A673 (cell line): Measurements from ENCODE around the gene CCDC97. TPM values are rescaled to one million over a fixed set of nuclear protein-coding genes. Genes with fewer than 3 reads are reported as not detected.

ENCODE experiments used
- BruUV-seq: library from RNA; stranded (reverse); fragments of 400-500 nt; replicated peaks from 2 replicates; lab custom pipeline; 2021; lab: Mats Ljungman, UMichigan
- CTCF ChIA-PET: fragments of 300-600 bp; sonication (Branson Sonifier 250); formaldehyde crosslinking; loops from one replicate; lab custom pipeline; 2022; ENCODE audit warnings: antibody characterized with exemption; lab: Charles Lee
- POLR2A ChIA-PET: fragments of 300-600 bp; sonication (Branson Sonifier 250); formaldehyde crosslinking; loops from one replicate; lab custom pipeline; 2022; ENCODE audit warnings: antibody characterized with exemption; ENCODE audit not compliant: low non-redundant PET; lab: Charles Lee
- DNase-seq: peaks from one replicate; pipeline ENCODE4 v3.0.0-alpha.2; 2015; ENCODE audit warnings: low spot score
- H3K27ac ChIP-seq: fragments of 200-600 bp; sonication (generic); 2 replicates; pipeline ENCODE4 v1.5.1; 2016; ENCODE audit warnings: mixed run types, low read depth, mild to moderate bottlenecking, mixed read lengths, antibody characterized with exemption, low read length; ENCODE audit not compliant: poor library complexity, severe bottlenecking
- H3K27me3 ChIP-seq: fragments of 200-600 bp; sonication (generic); replicated peaks from 2 replicates; pipeline ENCODE4 v1.6.1; 2017; ENCODE audit warnings: mixed run types, low read depth, mild to moderate bottlenecking, mixed read lengths, antibody characterized with exemption, low read length; ENCODE audit not compliant: insufficient read depth, poor library complexity
- H3K36me3 ChIP-seq: fragments of 200-600 bp; sonication (generic); 2 replicates; pipeline ENCODE4 v1.6.1; 2016; ENCODE audit warnings: mixed run types, mild to moderate bottlenecking, mixed read lengths, antibody characterized with exemption, low read length; ENCODE audit not compliant: insufficient read depth, poor library complexity, severe bottlenecking
- H3K4me1 ChIP-seq: fragments of 200-600 bp; sonication (generic); 2 replicates; pipeline ENCODE4 v1.6.1; 2017; ENCODE audit warnings: mixed run types, mild to moderate bottlenecking, mixed read lengths, antibody characterized with exemption, low read length; ENCODE audit not compliant: insufficient read depth, poor library complexity, severe bottlenecking
- H3K4me3 ChIP-seq: fragments of 200-600 bp; sonication (generic); 2 replicates; pipeline ENCODE4 v1.5.1; 2016; ENCODE audit warnings: low read depth, mixed run types, mild to moderate bottlenecking, mixed read lengths, low read length; ENCODE audit not compliant: poor library complexity, severe bottlenecking
- H3K9me3 ChIP-seq: fragments of 200-600 bp; sonication (generic); 2 replicates; pipeline ENCODE4 v1.6.1; 2016; ENCODE audit warnings: mixed run types, low read depth, mild to moderate bottlenecking, mixed read lengths, antibody characterized with exemption, low read length; ENCODE audit not compliant: poor library complexity, severe bottlenecking
- CTCF ChIP-seq: fragments of 300-800, 200-600 bp; sonication (generic); conservative IDR thresholded peaks from 2 replicates; pipeline ENCODE4 v1.5.1; 2017; ENCODE audit warnings: low read depth, mild to moderate bottlenecking, antibody characterized with exemption, low read length, moderate library complexity, mixed read lengths
- EZH2 ChIP-seq: fragments of 200-600 bp; sonication (generic); IDR thresholded peaks from 2 replicates; pipeline ENCODE4 v1.6.1; 2017; ENCODE audit warnings: borderline replicate concordance, low read depth, mild to moderate bottlenecking, mixed read lengths, antibody characterized with exemption, low read length; ENCODE audit not compliant: poor library complexity, severe bottlenecking
- intact Hi-C: fragments of 100-400 bp; cut with micrococcal nuclease; formaldehyde crosslinking; loops from one replicate; pipeline ENCODE4 v1.10.0; 2022; ENCODE audit not compliant: unreplicated experiment
- total RNA-seq: library from RNA; stranded (reverse); gene quantifications from 2 replicates; pipeline ENCODE4 v1.2.3, GENCODE V29; 2021

The CCDC97 gene
- total RNA-seq, 1 experiment from 2014 or later, result 40.8 TPM

- DNase-seq, result no peak
- H3K4me3 ChIP-seq, result no peak overlapping the region
- intact Hi-C loops, result no loop called here
- peak overlapping the region; percentile 41 for H3K27ac ChIP-seq
- peaks cover 69% of the 10 kb centered on the region for H3K36me3 ChIP-seq
- H3K4me1 ChIP-seq, result peaks cover 12% of the 10 kb centered on the region
- no peaks in the 10 kb centered on the region for H3K27me3 ChIP-seq
- POLR2A ChIA-PET, result no interaction called here
- BruUV-seq, result no TSS peak
- H3K9me3 ChIP-seq, result no peaks in the 10 kb centered on the region
- CTCF ChIA-PET, result interaction anchor here (0.7 kb wide), 1 partner anchor 151 kb away, joined by 6 read pairs; no protein-coding TSS in a partner anchor
- TF ChIP-seq EZH2 (no peak), CTCF (no peak)
These were observed 3.8 kb upstream of the CCDC97 start for GRCh38 chr19:41305927-41306793.

- ChIA-PET CTCF (interaction anchor here (0.6 to 1.7 kb wide), 3 partner anchors 101 to 150 kb away, joined by 3 to 10 read pairs (median 6); no protein-coding TSS in a partner anchor), POLR2A (no interaction called here)
- no peak for TF ChIP-seq EZH2
- TF ChIP-seq CTCF, result no peak
- intact Hi-C loops, result no loop called here
- Histone ChIP-seq H3K4me1 (peaks cover 12% of the 10 kb centered on the region), H3K36me3 (peaks cover 59% of the 10 kb centered on the region), H3K4me3 (no peak overlapping the region), H3K27me3 (no peaks in the 10 kb centered on the region), H3K9me3 (no peaks in the 10 kb centered on the region), H3K27ac (peak overlapping the region; percentile 96)
- DNase-seq, result no peak
- BruUV-seq, result TSS peak; percentile 61
These were observed 2.7 kb upstream of the CCDC97 start for GRCh38 chr19:41307090-41307875.

- peak overlapping the region; percentile 96 for H3K27ac ChIP-seq
- BruUV-seq, result no TSS peak
- H3K9me3 ChIP-seq, result no peaks in the 10 kb centered on the region
- H3K36me3 ChIP-seq, result peaks cover 59% of the 10 kb centered on the region
- CTCF ChIA-PET, result interaction anchor here (0.6 to 1.7 kb wide), 2 partner anchors 101 to 104 kb away, joined by 3 to 10 read pairs; no protein-coding TSS in a partner anchor
- DNase-seq, result no peak
- peaks cover 12% of the 10 kb centered on the region for H3K4me1 ChIP-seq
- POLR2A ChIA-PET, result interaction anchor here (0.6 kb wide), 1 partner anchor 645 kb away, joined by 3 read pairs; no protein-coding TSS in a partner anchor
- no peaks in the 10 kb centered on the region for H3K27me3 ChIP-seq
- H3K4me3 ChIP-seq, result no peak overlapping the region
- intact Hi-C loops, result loop anchor here (2.0 kb wide), 1 partner anchor 103 kb away; no protein-coding TSS in a partner anchor
- no peak for TF ChIP-seq CTCF
- TF ChIP-seq EZH2, result no peak
These were observed 2.0 kb upstream of the CCDC97 start for GRCh38 chr19:41307954-41308449.
